Neural progenitor cell (in vitro differentiated cells): ENCODE data around the gene MAP7D2. TPM values are rescaled to one million over a fixed set of nuclear protein-coding genes. Genes with fewer than 3 reads are reported as not detected.
A peak's percentile ranks its signal among the peaks of the same experiment; 100 is the strongest.

ENCODE experiments used
- DNase-seq: peaks from one replicate; pipeline ENCODE4 v3.0.0-alpha.2; 2016; ENCODE audit warnings: low spot score
- H2AFZ ChIP-seq: fragments of 200-600 bp; sonication (generic); replicated peaks from 2 replicates; pipeline ENCODE4 v1.6.1; 2016; ENCODE audit warnings: antibody characterized with exemption
- H3F3A ChIP-seq: fragments of 200-600 bp; sonication (generic); 2 replicates; pipeline ENCODE4 v1.6.1; 2016; ENCODE audit warnings: antibody characterized with exemption, low read depth
- H3K27ac ChIP-seq: fragments of 200-600 bp; sonication (generic); 2 replicates; pipeline ENCODE4 v1.5.1; 2016; ENCODE audit warnings: mild to moderate bottlenecking
- H3K27me3 ChIP-seq: fragments of 200-600 bp; sonication (generic); 2 replicates; pipeline ENCODE4 v1.6.1; 2016; ENCODE audit warnings: mild to moderate bottlenecking, moderate library complexity
- H3K36me3 ChIP-seq: fragments of 200-600 bp; sonication (generic); 2 replicates; pipeline ENCODE4 v1.5.1; 2016
- H3K4me1 ChIP-seq: fragments of 200-600 bp; sonication (generic); 2 replicates; pipeline ENCODE4 v1.6.1; 2016; ENCODE audit warnings: mixed run types
- H3K4me2 ChIP-seq: fragments of 200-600 bp; sonication (generic); 2 replicates; pipeline ENCODE4 v1.6.1; 2016
- H3K4me3 ChIP-seq: fragments of 200-600 bp; sonication (generic); 2 replicates; pipeline ENCODE4 v1.5.1; 2016
- H3K79me2 ChIP-seq: fragments of 200-600 bp; sonication (generic); 2 replicates; pipeline ENCODE4 v1.6.1; 2016; ENCODE audit warnings: low read depth
- H3K9ac ChIP-seq: fragments of 200-600 bp; sonication (generic); 2 replicates; pipeline ENCODE4 v1.6.1; 2016
- H3K9me3 ChIP-seq: fragments of 200-600 bp; sonication (generic); 2 replicates; pipeline ENCODE4 v1.5.1; 2016; ENCODE audit warnings: low read depth
- H4K20me1 ChIP-seq: fragments of 200-600 bp; sonication (generic); 2 replicates; pipeline ENCODE4 v1.6.1; 2016; ENCODE audit warnings: low read depth
- H3K27ac Mint-ChIP-seq: 3 replicates; pipeline ENCODE4 v1.8.0; 2021; ENCODE audit warnings: mixed read lengths
- H3K27me3 Mint-ChIP-seq: 2 replicates; pipeline ENCODE4 v1.8.0; 2022; ENCODE audit warnings: low read depth, mild to moderate bottlenecking, inconsistent platforms, moderate library complexity, mixed read lengths; ENCODE audit not compliant: insufficient read depth
- H3K36me3 Mint-ChIP-seq: 3 replicates; pipeline ENCODE4 v1.8.0; 2021; ENCODE audit warnings: mixed read lengths
- H3K4me1 Mint-ChIP-seq: 3 replicates; pipeline ENCODE4 v1.8.0; 2021; ENCODE audit warnings: mixed read lengths
- H3K4me3 Mint-ChIP-seq: 3 replicates; pipeline ENCODE4 v1.8.0; 2021; ENCODE audit warnings: mild to moderate bottlenecking, moderate library complexity, mixed read lengths
- H3K9me3 Mint-ChIP-seq: 3 replicates; pipeline ENCODE4 v1.8.0; 2020; ENCODE audit warnings: mixed read lengths
- EZH2 ChIP-seq: fragments of 200-600 bp; sonication (generic); IDR thresholded peaks from 2 replicates; pipeline ENCODE4 v1.6.1; 2017; ENCODE audit warnings: antibody characterized with exemption, mild to moderate bottlenecking, moderate library complexity
- EZH2phosphoT487 ChIP-seq: fragments of 200-600 bp; sonication (generic); IDR thresholded peaks from 2 replicates; pipeline ENCODE4 v1.6.1; 2017; ENCODE audit warnings: antibody characterized with exemption
- total RNA-seq: library from RNA; depleted of rRNA; stranded (reverse); fragments of >200 nt; gene quantifications from 2 replicates; pipeline ENCODE4 v1.2.3, GENCODE V29; 2015; ENCODE audit warnings: low replicate concordance
- TF ChIP-seq, protein P1 (sequence below): fragments of 200-600 bp; sonication (generic); IDR thresholded peaks from 2 replicates; pipeline ENCODE4 v1.5.1; 2017; ENCODE audit warnings: antibody characterized with exemption, mild to moderate bottlenecking

The MAP7D2 gene
- total RNA-seq, 1 donor from 2014 or later: 2.6 TPM

DNA sequence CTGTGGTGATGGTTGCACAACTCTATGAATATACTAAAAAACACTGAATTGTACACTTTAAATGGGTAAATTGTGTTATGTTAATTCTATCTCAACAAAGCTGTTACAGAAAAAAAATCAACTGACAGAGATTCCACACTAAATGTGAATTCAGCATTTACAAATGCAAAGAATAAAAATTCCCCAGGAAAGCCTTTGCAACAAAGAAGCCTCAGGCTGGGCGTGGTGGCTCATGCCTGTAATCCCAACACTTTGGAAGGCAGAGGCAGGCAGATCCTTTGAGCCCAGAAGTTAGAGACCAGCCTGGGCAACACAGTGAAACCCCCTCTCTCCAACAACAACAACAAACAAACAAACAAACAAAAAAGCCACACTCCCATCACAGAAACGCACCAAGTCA lies 134.8 kb downstream of the MAP7D2 start:
- peaks cover 11% of the 10 kb centered on the region for H3K36me3 Mint-ChIP-seq
- peaks cover 20% of the 10 kb centered on the region for H3K9me3 Mint-ChIP-seq
- Histone ChIP-seq H3K27ac (no peak overlapping the region), H3K9me3 (peaks cover 7% of the 10 kb centered on the region), H3K36me3 (no peaks in the 10 kb centered on the region), H3K4me3 (no peak overlapping the region), H3K4me2 (no peak overlapping the region), H3K4me1 (no peaks in the 10 kb centered on the region), H3K79me2 (peaks cover 9% of the 10 kb centered on the region), H3K27me3 (no peaks in the 10 kb centered on the region), H2AFZ (no peak overlapping the region), H4K20me1 (no peaks in the 10 kb centered on the region), H3K9ac (no peak overlapping the region), H3F3A (no peaks in the 10 kb centered on the region)
- no peaks in the 10 kb centered on the region for H3K4me1 Mint-ChIP-seq
- no peaks in the 10 kb centered on the region for H3K27me3 Mint-ChIP-seq
- TF ChIP-seq EZH2 (no peak), EZH2phosphoT487 (no peak)
- TF ChIP-seq, protein P1, sequence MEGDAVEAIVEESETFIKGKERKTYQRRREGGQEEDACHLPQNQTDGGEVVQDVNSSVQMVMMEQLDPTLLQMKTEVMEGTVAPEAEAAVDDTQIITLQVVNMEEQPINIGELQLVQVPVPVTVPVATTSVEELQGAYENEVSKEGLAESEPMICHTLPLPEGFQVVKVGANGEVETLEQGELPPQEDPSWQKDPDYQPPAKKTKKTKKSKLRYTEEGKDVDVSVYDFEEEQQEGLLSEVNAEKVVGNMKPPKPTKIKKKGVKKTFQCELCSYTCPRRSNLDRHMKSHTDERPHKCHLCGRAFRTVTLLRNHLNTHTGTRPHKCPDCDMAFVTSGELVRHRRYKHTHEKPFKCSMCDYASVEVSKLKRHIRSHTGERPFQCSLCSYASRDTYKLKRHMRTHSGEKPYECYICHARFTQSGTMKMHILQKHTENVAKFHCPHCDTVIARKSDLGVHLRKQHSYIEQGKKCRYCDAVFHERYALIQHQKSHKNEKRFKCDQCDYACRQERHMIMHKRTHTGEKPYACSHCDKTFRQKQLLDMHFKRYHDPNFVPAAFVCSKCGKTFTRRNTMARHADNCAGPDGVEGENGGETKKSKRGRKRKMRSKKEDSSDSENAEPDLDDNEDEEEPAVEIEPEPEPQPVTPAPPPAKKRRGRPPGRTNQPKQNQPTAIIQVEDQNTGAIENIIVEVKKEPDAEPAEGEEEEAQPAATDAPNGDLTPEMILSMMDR: no peak
- no peak overlapping the region for H3K4me3 Mint-ChIP-seq
- DNase-seq: peak; percentile 10
- H3K27ac Mint-ChIP-seq: no peak overlapping the region

DNA sequence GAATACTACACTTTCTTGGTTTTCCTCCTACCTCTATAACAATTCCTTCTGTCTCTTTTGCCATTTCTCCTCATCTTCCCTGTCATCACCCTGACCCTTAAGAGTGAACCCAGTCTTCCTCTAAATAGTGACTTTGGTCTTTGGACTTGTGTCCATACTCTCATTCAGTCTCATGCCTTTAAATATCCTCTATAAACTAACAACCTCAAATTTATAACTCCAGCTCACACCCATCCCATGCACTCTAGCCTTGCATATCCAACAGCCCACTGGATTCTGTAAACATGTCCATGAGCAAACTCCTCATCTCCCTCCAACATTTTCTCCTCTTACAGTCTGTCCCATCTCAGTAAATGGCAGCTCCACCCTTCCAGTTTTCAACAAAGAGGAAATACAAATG lies 140.9 kb downstream of the MAP7D2 start:
- H3K79me2 ChIP-seq: no peaks in the 10 kb centered on the region
- no peak for DNase-seq
- Mint-ChIP-seq H3K27ac (no peak overlapping the region), H3K36me3 (peaks cover 16% of the 10 kb centered on the region), H3K4me3 (no peak overlapping the region), H3K9me3 (peaks cover 34% of the 10 kb centered on the region), H3K4me1 (no peaks in the 10 kb centered on the region), H3K27me3 (peaks cover 2% of the 10 kb centered on the region)
- H3K9me3 ChIP-seq: peaks cover 7% of the 10 kb centered on the region
- TF ChIP-seq EZH2: no peak
- no peak for TF ChIP-seq EZH2phosphoT487
- TF ChIP-seq, protein P1: no peak
- no peak overlapping the region for H3K4me2 ChIP-seq
- H3K4me1 ChIP-seq: no peaks in the 10 kb centered on the region
- no peak overlapping the region for H2AFZ ChIP-seq
- H3K4me3 ChIP-seq: no peak overlapping the region
- no peak overlapping the region for H3K27ac ChIP-seq
- no peaks in the 10 kb centered on the region for H3K36me3 ChIP-seq
- no peaks in the 10 kb centered on the region for H3K27me3 ChIP-seq
- no peak overlapping the region for H3K9ac ChIP-seq
- H4K20me1 ChIP-seq: no peaks in the 10 kb centered on the region
- no peaks in the 10 kb centered on the region for H3F3A ChIP-seq

DNA sequence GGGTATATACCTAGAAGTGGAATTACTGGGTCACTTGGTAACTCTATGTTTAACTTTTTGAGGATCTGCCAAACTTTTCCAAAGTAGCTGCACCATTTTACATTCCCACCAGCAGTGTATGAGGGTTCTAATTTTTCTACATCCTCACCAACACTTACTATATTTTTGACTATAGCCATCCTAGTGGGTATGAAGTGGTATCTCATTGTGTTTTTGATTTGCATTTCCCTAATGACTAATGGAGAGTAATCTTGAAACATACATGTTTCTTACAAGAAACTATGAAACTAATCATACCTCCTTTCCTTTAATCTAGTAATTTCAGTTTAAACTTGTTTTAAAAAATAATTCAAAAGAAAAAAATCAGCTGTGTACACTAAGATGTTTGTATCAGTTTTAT lies 143.7 kb downstream of the MAP7D2 start:
- H3K9me3 Mint-ChIP-seq: peaks cover 23% of the 10 kb centered on the region
- H3K4me3 ChIP-seq: no peak overlapping the region
- H3K27ac Mint-ChIP-seq: no peak overlapping the region
- H3K9ac ChIP-seq: no peak overlapping the region
- H3K27ac ChIP-seq: no peak overlapping the region
- no peak overlapping the region for H3K4me3 Mint-ChIP-seq
- H3K36me3 ChIP-seq: no peaks in the 10 kb centered on the region
- DNase-seq: no peak
- peaks cover 13% of the 10 kb centered on the region for H3K36me3 Mint-ChIP-seq
- H3K27me3 ChIP-seq: no peaks in the 10 kb centered on the region
- no peaks in the 10 kb centered on the region for H3F3A ChIP-seq
- H3K79me2 ChIP-seq: no peaks in the 10 kb centered on the region
- no peaks in the 10 kb centered on the region for H3K4me1 Mint-ChIP-seq
- H3K27me3 Mint-ChIP-seq: peaks cover 2% of the 10 kb centered on the region
- TF ChIP-seq, protein P1: no peak
- H4K20me1 ChIP-seq: no peaks in the 10 kb centered on the region
- H2AFZ ChIP-seq: no peak overlapping the region
- H3K4me2 ChIP-seq: no peak overlapping the region
- H3K4me1 ChIP-seq: no peaks in the 10 kb centered on the region
- H3K9me3 ChIP-seq: peaks cover under 1% of the 10 kb centered on the region

DNA sequence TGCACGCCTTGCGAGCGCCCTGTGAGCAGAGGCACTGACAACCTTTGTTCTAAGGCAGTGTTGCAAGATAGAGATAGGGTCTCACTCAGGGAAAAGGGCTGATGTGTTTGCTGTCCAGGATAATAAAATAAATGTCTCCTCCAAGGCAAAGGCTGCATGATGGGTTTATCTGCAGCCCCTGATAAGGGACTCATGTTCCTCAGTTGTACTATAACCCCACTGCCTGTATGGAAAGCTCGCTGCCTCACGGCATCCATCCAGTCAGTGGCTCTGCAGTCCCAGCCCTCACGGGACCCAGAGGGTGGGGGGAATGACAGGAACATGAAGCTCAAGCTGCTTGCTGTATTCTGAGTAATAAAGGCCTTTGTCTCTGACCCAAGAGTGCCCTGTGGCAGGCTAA lies 148.4 kb downstream of the MAP7D2 start:
- DNase-seq: no peak
- Histone ChIP-seq H3K79me2 (no peaks in the 10 kb centered on the region), H3F3A (no peaks in the 10 kb centered on the region), H2AFZ (no peak overlapping the region), H3K36me3 (no peaks in the 10 kb centered on the region), H3K4me2 (no peak overlapping the region), H3K9me3 (no peaks in the 10 kb centered on the region), H4K20me1 (no peaks in the 10 kb centered on the region), H3K27ac (no peak overlapping the region), H3K27me3 (no peaks in the 10 kb centered on the region), H3K9ac (no peak overlapping the region), H3K4me3 (no peak overlapping the region), H3K4me1 (no peaks in the 10 kb centered on the region)
- Mint-ChIP-seq H3K4me1 (no peaks in the 10 kb centered on the region), H3K4me3 (no peak overlapping the region), H3K36me3 (no peaks in the 10 kb centered on the region), H3K27me3 (no peaks in the 10 kb centered on the region), H3K9me3 (peaks cover 3% of the 10 kb centered on the region), H3K27ac (no peak overlapping the region)
- TF ChIP-seq, protein P1: no peak
- TF ChIP-seq EZH2phosphoT487 (no peak), EZH2 (no peak)
